ENCODE measurements around the gene PACS1.

DNA sequence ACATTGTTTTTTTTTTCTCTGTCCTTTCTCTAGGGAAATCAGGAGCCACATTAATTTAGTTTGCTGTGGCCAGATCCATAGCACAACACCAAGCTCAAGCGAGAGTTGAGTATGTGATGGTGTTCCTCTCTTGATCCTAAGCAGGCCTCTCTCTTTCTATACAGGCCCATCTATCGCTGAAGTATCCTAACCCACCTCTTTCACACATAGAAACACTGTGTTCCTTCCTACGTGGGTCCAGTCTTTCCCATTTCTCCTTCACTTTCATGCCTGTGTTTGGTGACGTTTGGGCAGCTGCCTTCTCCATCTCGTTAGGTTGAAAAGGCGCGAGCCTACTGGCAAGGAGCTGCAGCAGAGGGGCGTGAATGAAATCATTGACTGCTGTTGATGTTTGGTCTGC lies 2.4 kb downstream of the PACS1 start:
- TF ChIP-seq, protein P1, sequence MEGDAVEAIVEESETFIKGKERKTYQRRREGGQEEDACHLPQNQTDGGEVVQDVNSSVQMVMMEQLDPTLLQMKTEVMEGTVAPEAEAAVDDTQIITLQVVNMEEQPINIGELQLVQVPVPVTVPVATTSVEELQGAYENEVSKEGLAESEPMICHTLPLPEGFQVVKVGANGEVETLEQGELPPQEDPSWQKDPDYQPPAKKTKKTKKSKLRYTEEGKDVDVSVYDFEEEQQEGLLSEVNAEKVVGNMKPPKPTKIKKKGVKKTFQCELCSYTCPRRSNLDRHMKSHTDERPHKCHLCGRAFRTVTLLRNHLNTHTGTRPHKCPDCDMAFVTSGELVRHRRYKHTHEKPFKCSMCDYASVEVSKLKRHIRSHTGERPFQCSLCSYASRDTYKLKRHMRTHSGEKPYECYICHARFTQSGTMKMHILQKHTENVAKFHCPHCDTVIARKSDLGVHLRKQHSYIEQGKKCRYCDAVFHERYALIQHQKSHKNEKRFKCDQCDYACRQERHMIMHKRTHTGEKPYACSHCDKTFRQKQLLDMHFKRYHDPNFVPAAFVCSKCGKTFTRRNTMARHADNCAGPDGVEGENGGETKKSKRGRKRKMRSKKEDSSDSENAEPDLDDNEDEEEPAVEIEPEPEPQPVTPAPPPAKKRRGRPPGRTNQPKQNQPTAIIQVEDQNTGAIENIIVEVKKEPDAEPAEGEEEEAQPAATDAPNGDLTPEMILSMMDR (IDR thresholded peaks at IDR 0.05; ENCODE audit: low read length): no peak
- no peak for TF ChIP-seq EZH2 (IDR thresholded peaks at IDR 0.05; ENCODE audit: borderline replicate concordance, low read length)

All from OCI-LY1 (cell line).